Endodermal cell (in vitro differentiated cells): Measurements from ENCODE around the gene OR2AG1. TPM values are rescaled to one million over a fixed set of nuclear protein-coding genes. Genes with fewer than 3 reads are reported as not detected.

Source experiments
- DNase-seq: peaks from one replicate; pipeline ENCODE4 v3.0.0-alpha.2; 2017
- H3K27ac ChIP-seq: 2 replicates; pipeline ENCODE4 v1.5.1; 2013; ENCODE audit warnings: mild to moderate bottlenecking, low read depth, low read length, moderate library complexity
- H3K27me3 ChIP-seq: 2 replicates; pipeline ENCODE4 v1.6.1; 2013; ENCODE audit warnings: mild to moderate bottlenecking, low read length, moderate library complexity; ENCODE audit not compliant: insufficient read depth, control insufficient read depth, poor library complexity, severe bottlenecking
- H3K36me3 ChIP-seq: 2 replicates; pipeline ENCODE4 v1.7.0; 2013; ENCODE audit warnings: mild to moderate bottlenecking, low read length, moderate library complexity; ENCODE audit not compliant: control insufficient read depth, insufficient read depth
- H3K4me1 ChIP-seq: one replicate; pipeline ENCODE4 v1.7.0; 2013; ENCODE audit warnings: low read length; ENCODE audit not compliant: control insufficient read depth, insufficient read depth
- H3K4me3 ChIP-seq: 2 replicates; pipeline ENCODE4 v1.5.1; 2013; ENCODE audit warnings: mild to moderate bottlenecking, low read length, moderate library complexity
- H3K9ac ChIP-seq: 2 replicates; pipeline ENCODE4 v1.6.1; 2013; ENCODE audit warnings: mild to moderate bottlenecking, low read length, moderate library complexity; ENCODE audit not compliant: poor library complexity, severe bottlenecking; ENCODE audit errors: extremely low read depth
- H3K9me3 ChIP-seq: 2 replicates; pipeline ENCODE4 v1.6.1; 2013; ENCODE audit warnings: mild to moderate bottlenecking, low read length, moderate library complexity; ENCODE audit not compliant: control insufficient read depth
- H3K27ac Mint-ChIP-seq: 2 replicates; pipeline ENCODE4 v1.8.0; 2020; ENCODE audit warnings: mixed read lengths
- H3K27me3 Mint-ChIP-seq: 2 replicates; pipeline ENCODE4 v1.8.0; 2021; ENCODE audit warnings: mild to moderate bottlenecking, mixed read lengths; ENCODE audit not compliant: insufficient read depth
- H3K36me3 Mint-ChIP-seq: 2 replicates; pipeline ENCODE4 v1.8.0; 2020; ENCODE audit warnings: low read depth, mixed read lengths
- H3K4me1 Mint-ChIP-seq: 2 replicates; pipeline ENCODE4 v1.8.0; 2020; ENCODE audit warnings: mixed read lengths
- H3K4me3 Mint-ChIP-seq: 2 replicates; pipeline ENCODE4 v1.8.0; 2020; ENCODE audit warnings: mild to moderate bottlenecking, moderate library complexity, mixed read lengths
- H3K9me3 Mint-ChIP-seq: 2 replicates; pipeline ENCODE4 v1.8.0; 2020; ENCODE audit warnings: mild to moderate bottlenecking, mixed read lengths
- CTCF ChIP-seq: fragments of 200-600 bp; sonication (generic); conservative IDR thresholded peaks from 2 replicates; pipeline ENCODE4 v1.5.0; 2021; ENCODE audit warnings: antibody characterized with exemption, mild to moderate bottlenecking
- WGBS, 2 experiments: methylation state at CpG; one replicate each; pipeline versions ENCODE4 v1.1.5 to v1.1.7; 2013; ENCODE audit warnings: missing lambda C conversion rate in 2 of 2, mixed read lengths in 1 of 2; ENCODE audit not compliant: insufficient coverage in 1 of 2, insufficient read length in 1 of 2; 5-methylcytosine and 5-hydroxymethylcytosine counted together
- long read RNA-seq, 4 experiments: library from polyadenylated mRNA in 2 of 4; library from RNA in 1 of 4; library from capped mRNA in 1 of 4; stranded (forward) in 3 of 4; unstranded in 1 of 4; transcript quantifications; one replicate each; pipeline ENCODE4 v2.0.0, GENCODE V29; 2020 to 2021; ENCODE audit warnings: inconsistent platforms in 1 of 4
- polyA plus RNA-seq, 2 experiments: library from polyadenylated mRNA; stranded (reverse); fragments of 50-300 nt; gene quantifications; one replicate each; pipeline ENCODE4 v1.2.3, GENCODE V29; 2013
- total RNA-seq, 2 donors: library from RNA; stranded (reverse); fragmentation: NEBNext Ultra II Directional in 1 of 2; extraction: Animal tissue kit (Norgen Biotek cat#: 25700) in 1 of 2; gene quantifications; 2 replicates in 1 of 2; 3 replicates in 1 of 2; pipeline ENCODE4 v1.2.1, GENCODE V29; 2021

OR2AG1 gene
- not detected for total RNA-seq
- polyA plus RNA-seq (2013, experiment 1 of 2), result not detected
- not detected for polyA plus RNA-seq (2013, experiment 2 of 2)
- long read RNA-seq, experiment 1, result 0 reads
- long read RNA-seq, experiment 2, result 0 reads
- long read RNA-seq, experiment 3, result 0 reads
- long read RNA-seq, experiment 4, result 0 reads

- Mint-ChIP-seq H3K27me3 (peaks cover 4% of the 10 kb centered on the region), H3K27ac (no peak within 1 kb of the TSS), H3K4me3 (no peak within 1 kb of the TSS), H3K9me3 (no peaks in the 10 kb centered on the region), H3K4me1 (no peaks in the 10 kb centered on the region), H3K36me3 (no peaks in the 10 kb centered on the region)
- H3K27me3 ChIP-seq, result no peaks in the 10 kb centered on the region
- no peak within 1 kb of the TSS for H3K4me3 ChIP-seq
- no peak within 1 kb of the TSS for H3K9ac ChIP-seq
- H3K9me3 ChIP-seq, result no peaks in the 10 kb centered on the region
- H3K27ac ChIP-seq, result no peak within 1 kb of the TSS
- 70 to 86% methylated on average over 2 of the region's 2 CpGs for WGBS, 2 experiments
- no peak for TF ChIP-seq CTCF
- no peaks in the 10 kb centered on the region for H3K4me1 ChIP-seq
- H3K36me3 ChIP-seq, result no peaks in the 10 kb centered on the region
- DNase-seq, result no peak
These were observed at the start of gene OR2AG1 for GRCh38 chr11:6782720-6783119. Gene OR2AG1 (plus strand): TSS chr11:6783020. CDS start chr11:6785038, 2,018 bp downstream.

GRCh38 chr11:6733326-6734275, 49.2 kb upstream of the OR2AG1 start:
- WGBS, 2 experiments, result 76% methylated on average over 3 of the region's 3 CpGs; no CpG with 5 or more reads in 1 of the 2 experiments

GRCh38 chr11:6734616-6735015, 48.2 kb upstream of the OR2AG1 start:
- H3K4me3 Mint-ChIP-seq, result no peak overlapping the region
- no peaks in the 10 kb centered on the region for H3K9me3 ChIP-seq
- no peak overlapping the region for H3K4me3 ChIP-seq
- H3K9ac ChIP-seq, result no peak overlapping the region
- no peaks in the 10 kb centered on the region for H3K4me1 ChIP-seq
- 87% methylated on average over 2 of the region's 3 CpGs; no CpG with 5 or more reads in 1 of the 2 experiments for WGBS, 2 experiments
- peaks cover 5% of the 10 kb centered on the region for H3K9me3 Mint-ChIP-seq
- no peak overlapping the region for H3K27ac ChIP-seq
- H3K36me3 ChIP-seq, result no peaks in the 10 kb centered on the region
- H3K27me3 ChIP-seq, result no peaks in the 10 kb centered on the region
- no peaks in the 10 kb centered on the region for H3K36me3 Mint-ChIP-seq
- peaks cover 2% of the 10 kb centered on the region for H3K27me3 Mint-ChIP-seq
- no peak for DNase-seq
- no peak for TF ChIP-seq CTCF
- H3K27ac Mint-ChIP-seq, result no peak overlapping the region
- no peaks in the 10 kb centered on the region for H3K4me1 Mint-ChIP-seq

More at GRCh38 chr11:6733326-6734275, 49.2 kb upstream of the OR2AG1 start:
- Mint-ChIP-seq H3K4me1 (no peaks in the 10 kb centered on the region), H3K27ac (no peak overlapping the region), H3K27me3 (peaks cover 2% of the 10 kb centered on the region), H3K9me3 (peaks cover 5% of the 10 kb centered on the region), H3K4me3 (no peak overlapping the region), H3K36me3 (no peaks in the 10 kb centered on the region)
- Histone ChIP-seq H3K9me3 (no peaks in the 10 kb centered on the region), H3K4me3 (no peak overlapping the region), H3K4me1 (no peaks in the 10 kb centered on the region), H3K27ac (no peak overlapping the region), H3K36me3 (no peaks in the 10 kb centered on the region), H3K27me3 (no peaks in the 10 kb centered on the region), H3K9ac (no peak overlapping the region)
- no peak for TF ChIP-seq CTCF
- no peak for DNase-seq
